Measurements from ENCODE around the gene SEPTIN5.
A peak's percentile ranks its signal among the peaks of the same experiment; 100 is the strongest.
"Not testable (repeated sequence)": the region's sequence is repeated elsewhere in the genome, so short reads cannot be mapped to it uniquely, and the experiment has no call there.

Gene SEPTIN5

DNA sequence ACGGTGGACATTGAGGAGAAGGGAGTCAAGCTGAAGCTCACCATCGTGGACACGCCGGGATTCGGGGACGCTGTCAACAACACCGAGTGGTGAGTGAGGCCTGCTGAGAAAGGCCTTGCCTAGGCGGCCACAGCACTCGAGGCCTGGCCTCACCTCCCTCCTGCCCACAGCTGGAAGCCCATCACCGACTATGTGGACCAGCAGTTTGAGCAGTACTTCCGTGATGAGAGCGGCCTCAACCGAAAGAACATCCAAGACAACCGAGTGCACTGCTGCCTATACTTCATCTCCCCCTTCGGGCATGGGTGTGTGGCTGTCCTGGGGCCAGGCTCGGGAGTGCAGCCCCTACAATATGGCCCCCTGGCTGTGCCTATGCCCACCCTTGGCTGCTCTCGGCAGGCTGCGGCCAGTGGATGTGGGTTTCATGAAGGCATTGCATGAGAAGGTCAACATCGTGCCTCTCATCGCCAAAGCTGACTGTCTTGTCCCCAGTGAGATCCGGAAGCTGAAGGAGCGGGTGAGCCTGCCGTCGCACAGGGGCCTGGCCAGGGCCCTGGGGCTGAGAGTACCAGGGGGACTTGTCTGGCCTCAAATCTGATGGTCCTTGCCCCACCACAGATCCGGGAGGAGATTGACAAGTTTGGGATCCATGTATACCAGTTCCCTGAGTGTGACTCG, 6.0 kb downstream of the SEPTIN5 start:
- DNase-seq (ENCODE audit: low read depth): no peak

DNA sequence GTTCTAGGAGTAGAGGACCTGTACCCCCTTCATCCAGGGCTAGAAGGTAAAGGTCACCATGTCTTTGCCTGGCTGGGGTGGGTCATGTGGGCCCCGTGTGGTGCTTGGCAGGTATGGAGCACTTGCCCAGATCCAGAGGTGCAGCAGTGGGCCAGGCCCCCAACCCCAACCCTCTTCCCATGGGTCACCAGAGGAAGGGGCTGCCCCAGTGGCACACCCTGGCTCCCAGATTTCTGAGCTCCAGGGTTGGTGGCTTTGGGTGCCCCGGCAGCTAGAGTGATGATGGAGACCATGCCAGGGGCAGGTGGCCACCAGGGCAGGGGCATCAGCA, 6.7 kb downstream of the SEPTIN5 start:
- no peak for DNase-seq (ENCODE audit: low read depth)

DNA sequence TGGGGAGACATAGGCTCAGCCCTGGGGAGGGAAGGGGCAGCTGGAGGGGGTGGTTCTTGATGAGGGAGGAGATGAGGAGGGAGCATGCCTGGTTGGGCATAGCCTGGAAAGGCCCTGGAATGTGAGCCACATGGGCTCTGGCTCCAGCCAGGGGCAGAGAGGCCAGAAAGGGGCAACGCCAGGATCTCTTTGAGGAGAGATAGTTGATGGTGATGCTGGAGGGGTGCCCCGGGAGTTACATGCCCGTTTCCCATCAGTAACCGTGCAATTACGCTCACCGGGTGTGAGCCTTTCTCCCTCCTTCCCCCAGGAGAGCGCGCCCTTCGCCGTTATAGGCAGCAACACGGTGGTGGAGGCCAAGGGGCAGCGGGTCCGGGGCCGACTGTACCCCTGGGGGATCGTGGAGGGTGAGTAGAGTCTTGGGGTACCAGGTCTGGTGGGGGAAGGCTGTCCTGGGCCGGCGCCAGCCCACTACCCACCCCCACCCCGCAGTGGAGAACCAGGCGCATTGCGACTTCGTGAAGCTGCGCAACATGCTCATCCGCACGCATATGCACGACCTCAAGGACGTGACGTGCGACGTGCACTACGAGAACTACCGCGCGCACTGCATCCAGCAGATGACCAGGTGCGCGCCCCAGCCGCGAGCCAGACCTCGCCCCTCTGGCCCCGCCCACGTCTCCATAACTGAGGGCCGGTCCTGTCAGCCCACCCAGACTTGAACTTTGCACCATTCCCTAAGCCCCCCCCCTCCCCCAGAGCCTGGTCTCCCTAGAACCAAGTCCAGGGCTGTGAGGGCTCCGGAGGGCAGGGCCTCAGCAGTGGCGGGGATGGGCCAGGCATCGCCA, 7.3 kb downstream of the SEPTIN5 start:
- no peak for DNase-seq (ENCODE audit: low read depth)

DNA sequence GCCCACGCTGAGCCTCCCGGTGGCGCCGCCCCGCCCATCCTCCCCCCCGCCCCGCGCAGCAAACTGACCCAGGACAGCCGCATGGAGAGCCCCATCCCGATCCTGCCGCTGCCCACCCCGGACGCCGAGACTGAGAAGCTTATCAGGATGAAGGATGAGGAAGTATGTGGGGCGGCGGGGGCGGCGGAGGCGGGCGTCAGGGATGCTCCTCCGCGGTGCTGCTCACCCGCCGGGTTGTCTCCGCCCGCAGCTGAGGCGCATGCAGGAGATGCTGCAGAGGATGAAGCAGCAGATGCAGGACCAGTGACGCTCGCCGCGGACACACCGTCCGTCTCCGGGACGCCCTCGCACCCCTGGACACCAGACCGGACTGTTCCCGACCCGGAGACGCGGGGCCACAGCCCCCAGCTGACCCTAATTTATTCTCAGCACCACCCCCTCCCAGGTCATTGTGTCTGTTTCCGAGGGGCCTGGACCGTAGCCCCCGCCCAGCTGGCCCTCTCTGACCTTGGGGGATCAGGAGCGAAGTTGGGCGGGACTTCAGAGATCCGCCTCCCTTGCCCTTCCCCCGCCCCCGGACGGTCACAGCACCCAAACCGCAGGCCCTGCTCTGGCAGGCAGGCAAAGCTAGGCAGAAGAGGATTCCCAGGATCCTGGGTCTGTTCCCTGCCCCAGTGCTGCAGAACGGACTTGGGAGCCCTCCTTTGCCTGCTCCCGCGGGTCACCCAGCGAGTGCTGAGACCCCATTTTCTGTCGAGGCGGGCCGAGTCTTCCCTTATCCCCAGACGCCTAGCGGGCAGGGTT, 8.1 kb downstream of the SEPTIN5 start:
- DNase-seq (ENCODE audit: low read depth): peak; percentile 15

DNA sequence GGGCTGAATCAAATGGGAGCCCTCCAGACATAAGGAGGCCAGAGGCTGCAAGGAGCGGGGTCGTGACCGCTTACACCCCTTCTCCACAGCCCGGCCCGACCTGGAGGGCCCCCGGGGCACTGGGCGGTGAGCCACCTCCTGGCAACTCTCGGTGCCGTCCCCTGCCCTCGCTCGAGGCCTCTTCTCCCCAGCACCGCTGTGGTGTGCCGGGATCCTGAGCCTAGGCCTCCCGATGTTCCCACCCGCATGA, 8.6 kb downstream of the SEPTIN5 start:
- no peak for DNase-seq (ENCODE audit: low read depth)

DNA sequence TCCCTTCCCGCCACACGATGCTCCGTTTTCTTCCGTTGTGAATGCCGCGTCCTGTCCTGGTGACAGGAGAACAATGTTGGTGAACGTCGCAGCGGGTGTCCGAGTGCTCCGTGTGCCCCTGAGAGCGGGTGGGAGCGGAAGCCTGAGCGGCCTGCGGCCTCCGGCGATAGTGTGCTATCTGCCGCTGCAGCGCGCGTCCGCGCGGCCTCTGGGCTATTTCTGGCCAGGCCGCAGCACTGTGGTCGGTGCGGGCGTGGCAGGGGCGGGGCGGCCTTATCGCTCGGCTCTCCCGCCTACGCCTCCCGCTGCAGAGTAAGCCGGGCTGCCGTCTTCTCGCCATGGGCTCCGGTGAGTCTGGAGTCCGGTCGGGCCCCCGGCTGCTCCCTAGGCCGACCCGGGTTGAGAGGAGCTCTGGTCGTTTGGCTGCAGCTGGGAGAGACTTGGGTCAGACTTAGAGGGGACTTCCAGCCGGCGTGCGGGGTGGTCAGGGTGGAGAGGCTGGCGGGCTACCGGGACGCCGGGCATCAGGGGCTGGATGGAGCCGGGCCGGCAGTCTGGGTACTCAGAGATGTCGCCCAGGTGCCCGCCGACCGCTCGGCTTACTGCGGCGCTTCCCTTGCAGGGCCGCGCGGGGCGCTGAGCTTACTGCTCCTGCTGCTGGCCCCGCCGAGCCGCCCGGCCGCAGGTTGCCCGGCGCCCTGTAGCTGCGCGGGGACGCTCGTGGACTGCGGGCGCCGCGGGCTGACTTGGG, 9.1 kb downstream of the SEPTIN5 start, which contains the start of gene GP1BB:
GP1BB (plus strand) TSS at position 308 of the 751 bp plus-strand sequence; CDS start at position 339, 31 bp downstream.
- peak; percentile 57 for DNase-seq (ENCODE audit: low read depth)

DNA sequence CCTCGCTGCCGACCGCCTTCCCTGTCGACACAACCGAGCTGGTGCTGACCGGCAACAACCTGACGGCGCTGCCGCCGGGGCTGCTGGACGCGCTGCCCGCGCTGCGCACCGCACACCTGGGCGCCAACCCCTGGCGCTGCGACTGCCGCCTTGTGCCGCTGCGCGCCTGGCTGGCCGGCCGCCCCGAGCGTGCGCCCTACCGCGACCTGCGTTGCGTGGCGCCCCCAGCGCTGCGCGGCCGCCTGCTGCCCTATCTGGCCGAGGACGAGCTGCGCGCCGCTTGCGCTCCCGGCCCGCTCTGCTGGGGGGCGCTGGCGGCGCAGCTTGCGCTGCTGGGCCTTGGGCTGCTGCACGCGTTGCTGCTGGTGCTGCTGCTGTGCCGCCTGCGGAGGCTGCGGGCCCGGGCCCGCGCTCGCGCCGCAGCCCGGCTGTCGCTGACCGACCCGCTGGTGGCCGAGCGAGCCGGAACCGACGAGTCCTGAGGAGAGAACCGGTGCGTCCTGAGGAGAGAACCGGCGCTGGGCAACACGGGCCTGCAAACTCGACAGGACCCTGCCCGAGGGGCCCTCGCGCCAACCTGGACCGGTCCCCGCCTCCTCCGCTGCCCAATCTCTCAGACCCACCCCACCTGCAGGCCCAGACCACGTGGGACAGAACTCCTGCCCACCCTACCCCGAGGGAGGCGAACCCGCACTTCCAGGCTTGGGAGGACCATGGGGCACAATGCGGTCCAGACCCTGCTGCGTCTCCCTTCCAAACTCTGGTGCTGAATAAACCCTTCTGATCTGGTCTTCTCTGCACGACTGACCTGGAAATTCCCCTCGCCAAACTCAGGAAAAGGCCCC, 9.9 kb downstream of the SEPTIN5 start:
- peak; percentile 46 for DNase-seq (ENCODE audit: low read depth)

DNA sequence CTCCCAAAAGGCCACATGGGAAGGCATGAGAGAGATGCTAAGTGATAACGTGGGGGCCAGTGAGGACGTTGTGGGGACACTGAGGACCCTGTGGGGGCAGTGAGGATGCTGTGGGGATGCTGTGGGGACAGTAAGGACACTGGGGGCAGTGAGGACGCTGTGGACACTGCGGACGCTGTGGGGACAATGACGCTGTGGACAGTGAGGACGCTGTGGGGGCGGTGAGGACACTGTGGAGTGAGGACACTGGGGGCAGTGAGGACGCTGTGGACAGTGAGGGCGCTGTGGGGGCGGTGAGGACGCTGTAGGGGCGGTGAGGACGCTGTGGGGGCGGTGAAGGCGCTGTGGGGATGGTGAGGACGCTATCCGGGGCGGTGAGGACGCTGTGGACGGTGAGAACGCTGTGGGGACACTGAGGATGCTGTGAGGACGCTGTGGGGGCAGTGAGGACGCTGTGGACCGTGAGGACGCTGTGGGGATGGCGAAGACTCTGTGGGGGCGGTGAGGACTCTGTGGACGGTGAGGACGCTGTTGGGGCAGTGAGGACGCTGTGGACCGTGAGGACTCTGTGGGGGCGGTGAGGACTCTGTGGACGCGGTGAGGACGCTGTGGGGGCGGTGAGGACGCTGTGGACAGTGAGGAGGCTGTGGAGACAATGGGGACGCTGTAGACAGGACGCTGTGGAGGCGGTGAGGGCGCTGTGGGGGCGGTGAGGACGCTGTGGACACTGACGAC, 10.8 kb downstream of the SEPTIN5 start:
- no peak for DNase-seq (ENCODE audit: low read depth)

DNA sequence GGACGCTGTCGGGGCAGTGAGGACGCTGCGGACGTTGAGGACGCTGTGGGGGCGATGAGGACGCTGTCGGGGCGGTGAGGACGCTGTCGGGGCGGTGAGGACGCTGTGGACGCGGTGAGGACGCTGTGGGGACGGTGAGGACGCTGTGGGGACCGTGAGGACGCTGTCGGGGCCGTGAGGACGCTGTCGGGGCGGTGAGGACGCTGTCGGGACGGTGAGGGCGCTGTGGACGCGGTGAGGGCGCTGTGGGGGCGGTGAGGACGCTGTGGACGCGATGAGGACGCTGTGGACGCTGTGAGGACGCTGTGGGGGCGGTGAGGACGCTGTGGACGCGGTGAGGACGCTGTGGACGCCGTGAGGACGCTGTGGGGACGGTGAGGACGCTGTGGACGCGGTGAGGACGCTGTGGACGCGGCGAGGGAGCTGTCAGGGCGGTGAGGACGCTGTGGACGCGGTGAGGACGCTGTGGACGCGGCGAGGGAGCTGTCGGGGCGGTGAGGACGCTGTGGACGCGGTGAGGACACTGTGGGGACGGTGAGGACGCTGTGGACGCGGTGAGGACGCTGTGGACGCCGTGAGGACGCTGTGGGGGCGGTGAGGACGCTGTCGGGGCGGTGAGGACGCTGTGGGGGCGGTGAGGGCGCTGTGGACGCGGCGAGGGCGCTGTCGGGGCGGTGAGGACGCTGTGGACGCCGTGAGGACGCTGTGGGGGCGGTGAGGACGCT, 11.9 kb downstream of the SEPTIN5 start:
- not testable (repeated sequence) for DNase-seq (ENCODE audit: low read depth)

DNA sequence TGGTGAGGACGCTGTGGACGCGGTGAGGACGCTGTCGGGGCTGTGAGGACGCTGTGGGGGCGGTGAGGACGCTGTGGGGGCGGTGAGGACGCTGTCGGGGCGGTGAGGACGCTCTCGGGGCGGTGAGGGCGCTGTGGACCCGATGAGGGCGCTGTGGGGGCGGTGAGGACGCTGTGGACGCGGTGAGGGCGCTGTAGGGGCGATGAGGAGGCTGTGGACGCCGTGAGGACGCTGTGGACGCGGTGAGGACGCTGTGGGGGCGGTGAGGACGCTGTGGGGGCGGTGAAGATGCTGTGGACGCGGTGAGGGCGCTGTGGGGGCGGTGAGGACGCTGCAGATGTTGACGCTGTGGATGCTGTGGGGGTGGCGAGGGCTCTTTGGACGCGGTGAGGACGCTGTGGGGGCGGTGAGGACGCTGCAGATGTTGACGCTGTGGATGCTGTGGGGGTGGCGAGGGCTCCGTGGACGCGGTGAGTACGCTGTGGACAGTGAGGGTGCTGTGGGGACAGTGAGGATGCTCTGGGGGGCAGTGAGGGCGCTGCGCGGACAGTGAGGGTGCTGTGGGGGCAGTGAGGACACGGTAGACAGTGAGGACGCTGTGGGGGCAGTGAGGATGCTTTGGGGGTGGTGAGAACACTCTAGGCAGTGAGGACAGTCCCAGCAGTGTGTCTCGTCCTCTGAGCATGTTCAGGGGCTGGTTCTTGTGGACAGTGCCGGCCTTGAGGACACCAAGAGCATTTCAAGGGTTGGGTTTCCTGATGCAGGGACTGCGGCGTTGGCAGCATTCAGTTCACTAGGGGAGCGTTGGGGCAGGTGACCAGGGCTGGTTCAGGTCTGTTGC, 13.2 kb downstream of the SEPTIN5 start:
- DNase-seq (ENCODE audit: low read depth): no peak

GRCh38 chr22:19728271-19728670, 14.0 kb downstream of the SEPTIN5 start:
- DNase-seq (ENCODE audit: low read depth): no peak

GRCh38 chr22:19728836-19729235, 14.5 kb downstream of the SEPTIN5 start:
- DNase-seq (ENCODE audit: low read depth): no peak

- no peak for DNase-seq (ENCODE audit: low read depth)
These were observed 15.2 kb downstream of the SEPTIN5 start for GRCh38 chr22:19729507-19729906.

DNA sequence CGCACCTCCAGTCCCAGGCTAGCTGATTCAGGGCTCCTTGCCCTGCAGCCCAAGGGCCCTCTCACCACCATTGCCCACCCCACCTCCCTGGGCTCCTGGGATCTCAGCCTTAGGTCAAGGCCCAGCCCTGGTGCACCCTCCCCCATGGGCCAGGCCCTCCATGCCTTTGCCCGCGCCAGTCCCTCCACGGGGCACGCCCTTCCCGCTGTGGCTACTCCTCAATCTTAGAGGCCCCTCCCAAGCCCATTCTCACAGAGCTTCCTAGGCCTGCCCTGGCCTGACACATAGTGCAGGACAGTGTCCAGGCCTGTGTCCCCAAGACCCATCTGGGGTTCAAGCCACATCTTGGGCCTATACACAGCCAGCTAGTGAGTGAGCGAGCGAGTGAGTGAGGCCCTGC, 15.9 kb downstream of the SEPTIN5 start:
- DNase-seq (ENCODE audit: low read depth): no peak

GRCh38 chr22:19730655-19731360, 16.5 kb downstream of the SEPTIN5 start:
- peak; percentile 49 for DNase-seq (ENCODE audit: low read depth)

DNA sequence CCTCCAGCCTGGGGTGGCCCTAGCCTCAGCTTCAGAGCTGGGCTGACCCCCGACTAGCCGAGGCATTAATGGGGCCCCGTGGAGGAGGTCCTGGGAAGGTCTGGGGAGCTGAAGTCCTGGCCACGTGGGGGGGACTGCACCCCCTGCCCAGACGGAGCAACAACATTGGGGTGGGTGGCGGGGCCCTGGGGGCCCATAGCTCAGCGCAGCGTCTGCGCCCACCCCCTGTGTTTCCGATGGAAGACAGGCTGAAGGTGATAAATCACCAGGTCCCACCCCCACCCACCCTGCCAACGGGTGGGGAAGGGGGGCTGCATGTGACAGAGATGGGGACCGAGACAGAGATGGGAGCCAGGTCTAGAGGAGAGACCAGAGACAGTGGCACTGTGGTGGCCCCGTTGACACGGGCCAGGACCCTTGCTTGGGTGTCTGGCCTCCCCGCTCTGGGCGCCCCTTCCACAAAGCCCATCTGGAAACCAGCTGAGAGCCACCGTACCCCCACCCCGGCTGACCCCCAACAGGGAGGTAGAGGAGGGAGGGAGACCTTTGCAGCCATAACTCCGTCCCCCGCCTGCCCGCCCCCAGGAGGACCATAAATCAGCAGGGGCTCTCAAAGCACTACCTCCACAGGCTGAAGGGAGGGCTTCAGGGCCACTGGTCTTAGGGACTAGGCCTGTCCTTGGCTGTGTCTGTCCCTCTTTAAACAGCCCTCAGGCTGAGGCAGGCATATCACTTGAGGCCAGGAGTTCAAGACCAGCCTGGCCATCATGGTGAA, 17.2 kb downstream of the SEPTIN5 start:
- DNase-seq (ENCODE audit: low read depth): no peak

DNA sequence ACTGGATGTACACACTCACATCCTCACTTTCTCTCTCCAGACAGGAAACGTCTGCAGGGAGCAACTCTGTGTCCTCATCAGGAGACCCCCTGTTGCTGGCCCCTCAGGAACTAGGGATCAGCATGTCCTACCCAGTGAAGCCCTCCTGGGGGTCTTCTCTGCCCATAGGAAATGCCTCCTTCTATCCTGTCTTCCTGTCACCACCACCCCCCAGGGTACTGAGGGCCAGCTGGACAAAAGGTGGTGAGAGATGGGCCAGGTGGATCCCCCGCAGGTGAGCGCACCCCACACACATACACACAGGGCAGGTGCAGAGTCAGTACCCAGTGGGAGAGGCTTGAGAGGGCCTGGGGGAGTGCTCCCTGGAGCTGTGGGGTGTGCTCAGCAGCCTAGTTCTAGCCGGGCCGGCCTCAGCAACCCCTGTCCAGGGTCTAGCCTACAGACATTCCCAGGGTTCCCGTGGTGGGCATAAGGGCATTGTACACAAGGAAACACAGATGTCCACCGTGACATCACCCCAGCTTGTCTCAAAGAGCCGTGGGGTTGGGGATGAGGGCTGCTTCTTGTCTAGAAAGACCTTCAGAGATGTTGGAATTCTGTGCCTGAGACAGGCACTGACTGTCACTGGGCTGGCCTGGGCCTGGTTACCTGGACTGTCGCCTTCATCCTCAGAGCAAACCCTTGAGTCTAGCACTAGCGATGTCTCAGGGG, 18.3 kb downstream of the SEPTIN5 start:
- DNase-seq (ENCODE audit: low read depth): no peak

All from amniotic epithelial cell (primary cell).